Measurements from ENCODE around the gene GJB1.

Gene GJB1

DNA sequence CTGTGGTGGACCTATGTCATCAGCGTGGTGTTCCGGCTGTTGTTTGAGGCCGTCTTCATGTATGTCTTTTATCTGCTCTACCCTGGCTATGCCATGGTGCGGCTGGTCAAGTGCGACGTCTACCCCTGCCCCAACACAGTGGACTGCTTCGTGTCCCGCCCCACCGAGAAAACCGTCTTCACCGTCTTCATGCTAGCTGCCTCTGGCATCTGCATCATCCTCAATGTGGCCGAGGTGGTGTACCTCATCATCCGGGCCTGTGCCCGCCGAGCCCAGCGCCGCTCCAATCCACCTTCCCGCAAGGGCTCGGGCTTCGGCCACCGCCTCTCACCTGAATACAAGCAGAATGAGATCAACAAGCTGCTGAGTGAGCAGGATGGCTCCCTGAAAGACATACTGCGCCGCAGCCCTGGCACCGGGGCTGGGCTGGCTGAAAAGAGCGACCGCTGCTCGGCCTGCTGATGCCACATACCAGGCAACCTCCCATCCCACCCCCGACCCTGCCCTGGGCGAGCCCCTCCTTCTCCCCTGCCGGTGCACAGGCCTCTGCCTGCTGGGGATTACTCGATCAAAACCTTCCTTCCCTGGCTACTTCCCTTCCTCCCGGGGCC, 1.2 kb downstream of the GJB1 start:
- ChIA-PET CTCF (no interaction called here), POLR2A (no interaction called here)
- no peak for DNase-seq (ENCODE audit: extremely low spot score)
- TF ChIP-seq, protein P1, sequence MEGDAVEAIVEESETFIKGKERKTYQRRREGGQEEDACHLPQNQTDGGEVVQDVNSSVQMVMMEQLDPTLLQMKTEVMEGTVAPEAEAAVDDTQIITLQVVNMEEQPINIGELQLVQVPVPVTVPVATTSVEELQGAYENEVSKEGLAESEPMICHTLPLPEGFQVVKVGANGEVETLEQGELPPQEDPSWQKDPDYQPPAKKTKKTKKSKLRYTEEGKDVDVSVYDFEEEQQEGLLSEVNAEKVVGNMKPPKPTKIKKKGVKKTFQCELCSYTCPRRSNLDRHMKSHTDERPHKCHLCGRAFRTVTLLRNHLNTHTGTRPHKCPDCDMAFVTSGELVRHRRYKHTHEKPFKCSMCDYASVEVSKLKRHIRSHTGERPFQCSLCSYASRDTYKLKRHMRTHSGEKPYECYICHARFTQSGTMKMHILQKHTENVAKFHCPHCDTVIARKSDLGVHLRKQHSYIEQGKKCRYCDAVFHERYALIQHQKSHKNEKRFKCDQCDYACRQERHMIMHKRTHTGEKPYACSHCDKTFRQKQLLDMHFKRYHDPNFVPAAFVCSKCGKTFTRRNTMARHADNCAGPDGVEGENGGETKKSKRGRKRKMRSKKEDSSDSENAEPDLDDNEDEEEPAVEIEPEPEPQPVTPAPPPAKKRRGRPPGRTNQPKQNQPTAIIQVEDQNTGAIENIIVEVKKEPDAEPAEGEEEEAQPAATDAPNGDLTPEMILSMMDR (IDR thresholded peaks at IDR 0.05; ENCODE audit: control extremely low read depth, extremely low read depth, low read depth, missing control alignments): no peak

DNA sequence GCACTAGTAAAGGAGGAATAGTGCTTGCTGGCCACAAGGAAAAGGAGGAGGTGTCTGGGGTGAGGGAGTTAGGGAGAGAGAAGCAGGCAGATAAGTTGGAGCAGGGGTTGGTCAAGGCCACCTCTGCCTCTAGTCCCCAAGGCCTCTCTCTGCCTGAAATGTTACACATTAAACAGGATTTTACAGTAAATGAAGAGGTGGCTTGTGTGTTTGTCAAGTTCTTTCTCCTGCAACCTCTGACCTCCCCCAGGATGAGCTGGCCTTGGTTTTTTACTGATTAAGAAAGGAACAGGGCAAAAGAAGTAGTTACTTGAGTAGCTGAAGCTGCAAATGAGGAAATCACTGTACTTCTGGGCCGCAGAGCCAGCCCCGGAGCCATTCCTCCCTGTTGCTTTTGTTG, 2.0 kb downstream of the GJB1 start:
- ChIA-PET POLR2A (no interaction called here), CTCF (no interaction called here)
- DNase-seq (ENCODE audit: extremely low spot score): no peak
- TF ChIP-seq, protein P1 (IDR thresholded peaks at IDR 0.05; ENCODE audit: control extremely low read depth, extremely low read depth, low read depth, missing control alignments): no peak

DNA sequence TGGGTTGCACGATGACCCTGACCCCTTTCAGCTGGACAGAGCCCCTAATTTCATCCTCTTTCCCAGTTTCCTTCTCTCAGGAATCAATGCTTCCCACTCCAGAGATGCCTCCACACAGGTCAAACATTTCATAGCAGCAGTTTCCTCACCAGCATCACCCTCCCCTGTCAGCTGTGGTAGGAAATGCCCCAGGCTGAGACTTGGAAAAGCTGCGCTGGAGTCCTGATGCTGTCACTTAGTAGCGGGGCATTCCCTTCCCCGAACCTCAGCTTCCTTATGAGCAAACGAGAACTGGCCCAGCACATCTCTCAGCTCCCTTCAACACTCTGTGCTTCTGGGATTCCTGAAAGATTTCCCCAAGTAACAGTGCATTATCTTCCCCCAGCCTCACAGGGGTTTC, 2.7 kb downstream of the GJB1 start:
- TF ChIP-seq, protein P1 (IDR thresholded peaks at IDR 0.05; ENCODE audit: control extremely low read depth, extremely low read depth, low read depth, missing control alignments): no peak
- no peak for DNase-seq (ENCODE audit: extremely low spot score)
- POLR2A ChIA-PET: no interaction called here
- CTCF ChIA-PET: no interaction called here

DNA sequence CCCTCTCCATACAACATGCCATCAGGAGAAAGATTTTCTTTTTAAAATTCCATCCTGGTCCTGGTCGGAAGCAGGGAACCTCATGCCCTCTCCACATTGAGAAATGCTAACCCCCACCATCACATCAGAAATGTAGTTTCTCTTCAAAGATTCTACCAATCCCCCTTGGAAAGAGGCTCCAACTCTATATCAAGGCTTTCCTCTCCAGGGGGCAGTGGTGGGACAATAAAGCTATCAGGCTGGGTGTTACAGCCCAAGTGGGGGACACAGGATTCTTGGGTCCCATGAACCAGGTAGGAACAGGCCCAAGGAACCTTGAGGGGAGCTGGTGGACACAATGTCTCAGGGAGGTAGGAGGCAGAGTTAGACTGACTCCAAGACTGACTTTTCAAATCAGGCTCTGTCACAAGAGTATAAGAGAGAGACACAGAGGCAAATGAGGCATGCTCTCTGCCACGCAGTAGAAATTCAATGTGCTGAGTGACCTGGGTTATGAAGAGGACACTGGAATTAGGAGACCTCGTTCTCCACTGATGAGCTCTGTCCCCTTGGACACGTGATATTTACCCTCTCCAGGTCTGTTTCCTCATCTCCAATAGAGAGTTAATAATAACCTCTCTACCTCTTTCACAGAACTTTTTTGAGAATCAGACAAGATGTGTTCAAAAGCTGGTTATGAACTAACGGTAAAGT, 4.5 kb downstream of the GJB1 start:
- ChIA-PET POLR2A (no interaction called here), CTCF (interaction anchor here (0.9 to 1.5 kb wide), 3 partner anchors 16 to 56 kb away, joined by 3 to 5 read pairs (median 4); partner anchors contain the start of gene NONO)
- DNase-seq (ENCODE audit: extremely low spot score): no peak
- TF ChIP-seq, protein P1 (IDR thresholded peaks at IDR 0.05; ENCODE audit: control extremely low read depth, extremely low read depth, low read depth, missing control alignments): no peak

DNA sequence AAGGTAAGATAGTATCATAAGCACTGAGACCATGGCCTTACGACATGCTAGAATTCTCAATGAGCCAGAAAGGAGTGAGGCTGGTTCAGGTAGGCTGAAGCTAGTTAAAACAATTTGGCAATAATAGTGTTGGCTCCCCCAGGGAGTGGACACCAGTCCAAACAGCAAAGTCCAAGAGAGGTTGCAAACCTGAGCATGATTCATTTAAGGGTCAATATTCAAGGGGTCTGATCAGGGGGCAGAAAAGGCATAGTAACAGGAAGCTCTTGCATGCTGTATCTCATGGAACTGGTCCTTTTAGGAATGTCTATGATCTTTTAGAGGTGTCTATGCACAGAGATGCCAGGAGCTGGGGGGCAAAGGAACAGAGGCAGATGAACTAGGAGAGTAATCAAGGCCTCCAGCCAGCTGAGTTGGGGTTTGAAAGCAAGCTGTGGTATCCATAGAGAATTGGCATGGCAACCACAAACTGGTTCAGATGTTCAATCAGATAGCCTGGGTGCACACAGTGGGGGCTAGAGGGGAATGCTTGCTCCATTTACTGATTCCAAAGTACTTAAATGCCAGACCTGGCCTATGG, 5.1 kb downstream of the GJB1 start:
- ChIA-PET CTCF (interaction anchor here (0.9 to 1.4 kb wide), 2 partner anchors 31 to 55 kb away, joined by 3 to 5 read pairs; partner anchors contain the start of gene NONO), POLR2A (interaction anchor here (0.6 kb wide), 1 partner anchor 141 kb away, joined by 4 read pairs; no protein-coding TSS in a partner anchor)
- DNase-seq (ENCODE audit: extremely low spot score): no peak
- TF ChIP-seq, protein P1 (IDR thresholded peaks at IDR 0.05; ENCODE audit: control extremely low read depth, extremely low read depth, low read depth, missing control alignments): no peak

DNA sequence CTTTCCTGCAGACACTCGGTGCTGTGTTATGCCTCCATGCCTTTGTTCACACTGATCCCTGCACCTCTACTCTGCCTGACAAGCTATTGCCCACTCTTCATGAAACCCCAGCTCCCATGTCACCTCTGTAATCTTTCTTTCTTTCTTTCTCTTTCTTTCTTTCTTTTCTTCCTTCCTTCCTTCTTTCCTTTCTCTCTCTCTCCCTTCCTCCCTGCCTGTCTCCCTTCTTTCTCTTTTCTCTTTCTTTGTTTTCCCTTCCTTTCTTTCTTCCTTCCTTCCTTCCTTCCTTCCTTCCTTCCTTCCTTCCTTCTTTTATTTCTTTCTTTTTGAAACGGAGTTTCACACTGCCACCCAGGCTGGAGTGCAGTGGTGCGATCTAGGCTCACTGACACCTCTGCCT, 12.5 kb downstream of the GJB1 start:
- ChIA-PET CTCF (no interaction called here), POLR2A (no interaction called here)
- TF ChIP-seq, protein P1 (IDR thresholded peaks at IDR 0.05; ENCODE audit: control extremely low read depth, extremely low read depth, low read depth, missing control alignments): no peak
- no peak for DNase-seq (ENCODE audit: extremely low spot score)
